GM13977 (cell line): ENCODE data around the gene SELENOS.

ENCODE experiments used
- DNase-seq: peaks from one replicate; pipeline ENCODE4 v3.0.0; 2012; ENCODE audit warnings: low spot score
- CTCF ChIP-seq: IDR thresholded peaks from 2 replicates; pipeline ENCODE4 v1.5.1; 2012; ENCODE audit warnings: mild to moderate bottlenecking, control low read depth; ENCODE audit not compliant: insufficient read depth; ENCODE audit errors: extremely low read depth, missing control alignments
- in situ Hi-C: fragments of 300-500 bp; cut with MboI; formaldehyde crosslinking; loops from one replicate; pipeline ENCODE4 v1.12.0; 2022; ENCODE audit warnings: low sequenced_read_pairs, low pct_unique_long_range_greater_than_20kb, mixed read lengths, inconsistent platforms; ENCODE audit not compliant: unreplicated experiment

SELENOS gene

DNA sequence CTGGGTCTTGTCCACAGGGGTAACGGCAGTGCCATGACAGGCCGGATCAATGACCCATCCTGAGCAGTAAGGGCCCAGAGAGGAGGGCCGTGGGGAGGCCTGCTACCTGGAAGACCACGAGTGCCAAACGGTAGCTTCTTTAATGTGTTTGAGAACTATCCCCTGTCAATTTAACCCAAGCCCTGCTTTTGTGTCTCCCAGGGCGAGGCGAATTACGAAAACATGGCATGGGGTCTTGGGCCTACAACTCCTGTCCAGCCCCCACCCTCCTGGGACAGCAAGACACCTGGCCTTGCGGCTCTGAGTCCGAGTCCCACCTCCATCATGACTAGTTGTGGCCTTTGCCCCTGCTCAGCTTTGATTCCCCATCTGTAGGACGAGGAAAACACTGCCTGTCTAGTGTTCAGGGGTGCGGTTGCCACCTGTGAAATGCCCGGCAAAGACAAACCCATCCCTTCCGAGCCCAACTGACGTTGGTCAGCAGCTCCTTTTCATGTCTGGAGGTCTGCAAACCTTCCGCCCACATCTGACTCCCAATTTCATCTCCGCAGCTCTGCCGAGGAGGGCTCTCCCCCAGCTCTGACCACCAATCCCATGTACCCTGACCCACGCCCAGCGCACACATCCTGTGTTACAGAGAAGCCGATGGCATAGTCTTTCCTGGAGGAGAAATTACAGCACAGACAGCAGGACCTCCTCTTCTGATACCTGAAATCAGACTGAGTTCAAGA, 46.7 kb upstream of the SELENOS start:
- no peak for DNase-seq
- TF ChIP-seq CTCF = no peak
- in situ Hi-C loops = no loop called here

GRCh38 chr15:101322854-101323477, 45.7 kb upstream of the SELENOS start:
- no peak for TF ChIP-seq CTCF
- in situ Hi-C loops = no loop called here
- no peak for DNase-seq

GRCh38 chr15:101322016-101322695, 44.9 kb upstream of the SELENOS start:
- TF ChIP-seq CTCF = no peak
- DNase-seq = no peak
- in situ Hi-C loops = no loop called here

DNA sequence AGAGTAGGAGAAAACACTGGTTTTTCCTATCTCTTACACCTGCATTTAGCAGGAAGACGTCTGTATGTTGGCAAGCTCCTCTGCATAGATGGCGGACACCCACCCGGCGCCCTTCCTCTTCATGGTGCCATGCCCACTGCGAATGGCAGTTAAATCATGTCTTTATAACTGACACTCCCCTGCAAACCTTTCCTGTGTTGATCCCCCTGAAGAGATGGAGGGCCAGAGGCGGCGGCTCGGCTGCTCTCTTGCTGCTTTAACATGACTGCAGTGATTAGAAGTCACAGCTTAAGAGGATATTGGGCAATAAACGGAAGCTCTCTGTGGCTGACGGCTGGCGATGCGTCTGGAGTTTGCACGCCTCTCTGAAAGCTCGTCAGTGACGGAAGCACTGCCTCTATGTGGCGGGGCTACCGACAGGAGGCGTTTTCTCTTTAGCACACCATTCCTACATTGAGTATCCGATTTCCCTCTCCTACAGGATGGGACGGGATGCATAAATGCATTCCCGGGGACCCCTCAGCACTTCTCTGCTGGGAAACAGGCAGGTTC, 43.3 kb upstream of the SELENOS start:
- TF ChIP-seq CTCF = peak; percentile 39
- peak; percentile 68 for DNase-seq
- in situ Hi-C loops = no loop called here

GRCh38 chr15:101318839-101319238, 41.6 kb upstream of the SELENOS start:
- no peak for DNase-seq
- no peak for TF ChIP-seq CTCF
- in situ Hi-C loops = no loop called here

DNA sequence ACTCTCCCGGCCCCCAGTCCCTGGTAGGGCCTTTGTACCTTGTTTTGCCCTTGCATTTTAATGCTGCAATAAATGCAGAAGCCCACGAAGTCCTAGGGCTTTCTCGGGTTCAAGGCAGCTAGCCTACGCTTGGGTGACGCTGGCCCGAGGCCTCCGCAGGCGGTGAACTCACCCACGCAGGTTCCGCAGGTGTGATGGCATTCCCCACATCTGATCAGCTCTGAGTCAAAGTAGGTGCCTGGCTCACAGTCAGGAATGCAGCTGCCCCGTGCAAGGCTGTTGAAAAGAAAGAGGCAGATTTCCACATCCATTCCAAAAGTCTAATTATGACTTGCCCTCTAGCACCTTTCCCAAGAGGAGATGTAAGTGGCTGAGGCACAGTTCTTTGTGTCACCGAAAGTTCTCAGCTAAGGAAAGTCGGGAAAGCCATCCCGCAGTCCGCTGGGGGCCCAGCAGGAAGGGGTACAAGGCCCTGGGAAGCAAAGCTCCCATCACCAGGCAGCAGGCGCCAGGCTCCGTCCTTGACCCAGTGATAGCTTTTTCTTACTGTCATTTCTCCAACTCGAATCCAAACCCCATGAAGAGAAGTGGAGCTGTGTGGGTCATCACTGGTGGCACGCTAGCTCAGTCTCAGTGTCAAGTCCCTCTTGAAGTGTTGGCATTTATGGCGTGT, 41.0 kb upstream of the SELENOS start:
- DNase-seq = no peak
- TF ChIP-seq CTCF = no peak
- in situ Hi-C loops = no loop called here
